Gastrocnemius medialis (tissue), 4 donors: ENCODE data around the gene SPAG8. TPM values are rescaled to one million over a fixed set of nuclear protein-coding genes. Genes with fewer than 3 reads are reported as not detected.

Source experiments
- ATAC-seq, 2 donors: fragments of 150-250 bp; one replicate each; pipeline ENCODE4 v1.9.1; 2016
- DNase-seq, 2 donors: peaks; one replicate each; pipeline ENCODE4 v3.0.0-alpha.2; 2019
- H3K27ac ChIP-seq, 4 donors: fragments of 200-600 bp; sonication (generic); 1 replicate in 1 of 4; 2 replicates in 3 of 4; pipeline ENCODE4 v1.5.1; 2016 to 2018; ENCODE audit warnings: mild to moderate bottlenecking in 2 of 4, moderate library complexity in 1 of 4
- H3K27me3 ChIP-seq, 3 donors: fragments of 200-600 bp; sonication (generic) in 2 of 3; 1 replicate in 1 of 3; 2 replicates in 2 of 3; pipeline versions ENCODE4 v1.5.1 to v1.6.0; 2016 to 2019; ENCODE audit warnings: mild to moderate bottlenecking in 1 of 3, moderate library complexity in 1 of 3
- H3K36me3 ChIP-seq, 2 donors: fragments of 200-600 bp; sonication (generic) in 1 of 2; one replicate each; pipeline ENCODE4 v1.5.1; 2017 to 2018
- H3K4me1 ChIP-seq, 2 donors: fragments of 200-600 bp; sonication (generic) in 1 of 2; one replicate each; pipeline ENCODE4 v1.5.1; 2016 to 2017; ENCODE audit warnings: mild to moderate bottlenecking in 2 of 2
- H3K4me3 ChIP-seq, 4 donors: fragments of 200-600 bp; sonication (generic) in 3 of 4; 1 replicate in 1 of 4; 2 replicates in 3 of 4; pipeline ENCODE4 v1.5.1; 2016 to 2019; ENCODE audit warnings: mild to moderate bottlenecking in 2 of 4
- H3K9me3 ChIP-seq, 3 donors: fragments of 200-600 bp; sonication (generic) in 2 of 3; 1 replicate in 1 of 3; 2 replicates in 2 of 3; pipeline ENCODE4 v1.5.1; 2016 to 2019
- POLR2A ChIP-seq, 2 donors: fragments of 450-650 bp; IDR thresholded peaks; one replicate each; pipeline ENCODE4 v1.6.1; 2017; ENCODE audit warnings: antibody characterized with exemption in 2 of 2, mild to moderate bottlenecking in 2 of 2, moderate library complexity in 2 of 2
- in situ Hi-C, 4 donors: fragments of 200-750 bp; cut with MboI; loops; one replicate each; pipeline versions ENCODE4 v1.15.0 to v1.8.0; 2017; ENCODE audit warnings: low sequenced_read_pairs in 4 of 4
- intact Hi-C: fragments of 100-400 bp; cut with DNase I; formaldehyde crosslinking; loops from one replicate; pipeline ENCODE4 v1.15.1; 2023; ENCODE audit warnings: low total_unique reads
- total RNA-seq, 4 donors: library from RNA; depleted of rRNA; stranded (reverse); fragments of >200 nt; gene quantifications; one replicate each; pipeline versions ENCODE4 v1.1.0 to v1.2.3, GENCODE V29; 2016
- TF ChIP-seq, protein P1 (sequence below), 5 experiments: fragments of 450-650 bp in 3 of 5; fragments of 200-600 bp in 2 of 5; sonication (generic) in 2 of 5; IDR thresholded peaks in 4 of 5; conservative IDR thresholded peaks in 1 of 5; 1 replicate in 4 of 5; 2 replicates in 1 of 5; pipeline ENCODE4 v1.5.1; 2016 to 2019; ENCODE audit warnings: antibody characterized with exemption in 5 of 5, mild to moderate bottlenecking in 3 of 5, moderate library complexity in 3 of 5

The SPAG8 gene
- total RNA-seq, 4 donors from 2014 or later: 0.53 to 0.61 TPM; not detected in 2

DNA sequence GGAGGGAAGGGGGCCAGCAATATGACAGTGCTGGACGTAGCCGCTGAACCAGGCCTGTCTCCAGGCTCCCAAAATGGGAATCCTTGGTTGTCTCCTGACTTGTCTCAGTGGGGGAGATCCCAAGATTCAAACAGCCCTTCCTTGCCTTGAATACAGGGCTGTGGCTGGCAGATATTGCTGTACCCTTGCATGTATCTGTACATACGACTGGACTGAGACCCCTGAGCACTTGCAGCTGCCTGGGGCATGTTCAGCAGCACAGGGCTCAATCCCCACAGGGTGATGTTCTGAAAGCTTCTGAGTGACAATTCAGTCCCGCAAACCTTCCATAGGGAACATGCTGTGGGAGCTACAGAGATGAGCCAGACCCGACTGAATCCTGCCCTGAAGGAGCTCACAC lies 44.8 kb upstream of the SPAG8 start:
- ATAC-seq (no peak), DNase-seq (no peak)
- intact Hi-C loops: no loop called here
- TF ChIP-seq, protein P1, sequence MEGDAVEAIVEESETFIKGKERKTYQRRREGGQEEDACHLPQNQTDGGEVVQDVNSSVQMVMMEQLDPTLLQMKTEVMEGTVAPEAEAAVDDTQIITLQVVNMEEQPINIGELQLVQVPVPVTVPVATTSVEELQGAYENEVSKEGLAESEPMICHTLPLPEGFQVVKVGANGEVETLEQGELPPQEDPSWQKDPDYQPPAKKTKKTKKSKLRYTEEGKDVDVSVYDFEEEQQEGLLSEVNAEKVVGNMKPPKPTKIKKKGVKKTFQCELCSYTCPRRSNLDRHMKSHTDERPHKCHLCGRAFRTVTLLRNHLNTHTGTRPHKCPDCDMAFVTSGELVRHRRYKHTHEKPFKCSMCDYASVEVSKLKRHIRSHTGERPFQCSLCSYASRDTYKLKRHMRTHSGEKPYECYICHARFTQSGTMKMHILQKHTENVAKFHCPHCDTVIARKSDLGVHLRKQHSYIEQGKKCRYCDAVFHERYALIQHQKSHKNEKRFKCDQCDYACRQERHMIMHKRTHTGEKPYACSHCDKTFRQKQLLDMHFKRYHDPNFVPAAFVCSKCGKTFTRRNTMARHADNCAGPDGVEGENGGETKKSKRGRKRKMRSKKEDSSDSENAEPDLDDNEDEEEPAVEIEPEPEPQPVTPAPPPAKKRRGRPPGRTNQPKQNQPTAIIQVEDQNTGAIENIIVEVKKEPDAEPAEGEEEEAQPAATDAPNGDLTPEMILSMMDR (IDR thresholded peaks at IDR 0.05 in 4 of 5, conservative IDR thresholded peaks at IDR 0.05 in 1 of 5): no peak
- no peak for TF ChIP-seq POLR2A (IDR thresholded peaks at IDR 0.05)
- H3K27me3 ChIP-seq: no peaks in the 10 kb centered on the region
- H3K9me3 ChIP-seq: no peaks in the 10 kb centered on the region
- no peak overlapping the region for H3K4me3 ChIP-seq
- no peak overlapping the region for H3K27ac ChIP-seq
- H3K4me1 ChIP-seq: no peaks in the 10 kb centered on the region
- H3K36me3 ChIP-seq: peaks cover 0 to 7% of the 10 kb centered on the region in 2 donors
- in situ Hi-C loops: no loop called here

DNA sequence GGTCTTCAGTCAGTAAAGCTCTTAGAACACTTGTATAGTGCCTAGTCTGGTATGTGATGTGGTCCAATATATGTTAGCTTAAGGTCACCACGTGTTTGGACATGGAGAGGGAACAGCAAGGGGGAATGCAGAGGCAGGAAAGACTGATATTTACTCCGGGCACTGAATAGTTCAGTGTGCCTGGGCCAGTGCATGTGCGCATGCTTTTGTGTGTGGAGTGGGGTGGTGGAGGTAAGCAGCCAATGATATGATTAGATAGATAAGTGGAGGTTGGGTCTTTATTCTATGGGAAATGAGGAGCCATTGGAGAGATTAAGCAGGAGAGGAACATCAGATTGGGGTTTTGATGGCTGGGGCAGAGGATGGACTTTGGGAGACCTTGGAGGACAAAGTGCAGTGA lies 44.1 kb upstream of the SPAG8 start:
- in situ Hi-C loops (no loop called here), intact Hi-C loops (no loop called here)
- ATAC-seq (no peak), DNase-seq (no peak)
- no peak overlapping the region for H3K4me3 ChIP-seq
- H3K36me3 ChIP-seq: peaks cover 0 to 7% of the 10 kb centered on the region in 2 donors
- no peak for TF ChIP-seq POLR2A (IDR thresholded peaks at IDR 0.05)
- TF ChIP-seq, protein P1 (IDR thresholded peaks at IDR 0.05 in 4 of 5, conservative IDR thresholded peaks at IDR 0.05 in 1 of 5): no peak
- no peaks in the 10 kb centered on the region for H3K9me3 ChIP-seq
- no peak overlapping the region for H3K27ac ChIP-seq
- no peaks in the 10 kb centered on the region for H3K4me1 ChIP-seq
- H3K27me3 ChIP-seq: no peaks in the 10 kb centered on the region

- no peaks in the 10 kb centered on the region for H3K4me1 ChIP-seq
- no peaks in the 10 kb centered on the region for H3K27me3 ChIP-seq
- ATAC-seq (no peak), DNase-seq (no peak)
- H3K27ac ChIP-seq: no peak overlapping the region
- intact Hi-C loops (no loop called here), in situ Hi-C loops (no loop called here)
- H3K9me3 ChIP-seq: no peaks in the 10 kb centered on the region
- TF ChIP-seq POLR2A (IDR thresholded peaks at IDR 0.05): no peak
- TF ChIP-seq, protein P1 (IDR thresholded peaks at IDR 0.05 in 4 of 5, conservative IDR thresholded peaks at IDR 0.05 in 1 of 5): no peak
- no peak overlapping the region for H3K4me3 ChIP-seq
- peaks cover 0 to 7% of the 10 kb centered on the region in 2 donors for H3K36me3 ChIP-seq
Measured at GRCh38 chr9:35854091-35854762, 42.2 kb upstream of the SPAG8 start.

- Histone ChIP-seq H3K27me3 (no peaks in the 10 kb centered on the region), H3K36me3 (peaks cover 0 to 7% of the 10 kb centered on the region in 2 donors), H3K4me1 (peaks cover 4 to 5% of the 10 kb centered on the region in 2 donors), H3K9me3 (no peaks in the 10 kb centered on the region), H3K4me3 (no peak overlapping the region), H3K27ac (no peak overlapping the region)
- TF ChIP-seq, protein P1 (IDR thresholded peaks at IDR 0.05 in 4 of 5, conservative IDR thresholded peaks at IDR 0.05 in 1 of 5): no peak
- no peak for TF ChIP-seq POLR2A (IDR thresholded peaks at IDR 0.05)
- DNase-seq (no peak), ATAC-seq (no peak)
- intact Hi-C loops (no loop called here), in situ Hi-C loops (no loop called here)
Measured at GRCh38 chr9:35852876-35853865, 41.1 kb upstream of the SPAG8 start.
